Activated naive CD8-positive, alpha-beta T cell (primary cell): Measurements from ENCODE around the gene POLR3B.

ENCODE experiments used
- H3K27ac Mint-ChIP-seq: one replicate; pipeline ENCODE4 v1.8.0; 2021; ENCODE audit warnings: mixed read lengths
- H3K27me3 Mint-ChIP-seq: one replicate; pipeline ENCODE4 v1.8.0; 2021; ENCODE audit warnings: mixed read lengths
- H3K36me3 Mint-ChIP-seq: one replicate; pipeline ENCODE4 v1.8.0; 2021; ENCODE audit warnings: mixed read lengths
- H3K4me1 Mint-ChIP-seq: one replicate; pipeline ENCODE4 v1.8.0; 2021; ENCODE audit warnings: low read depth, mixed read lengths
- H3K4me3 Mint-ChIP-seq: one replicate; pipeline ENCODE4 v1.8.0; 2021; ENCODE audit warnings: mild to moderate bottlenecking, mixed read lengths
- H3K9me3 Mint-ChIP-seq: one replicate; pipeline ENCODE4 v1.8.0; 2021; ENCODE audit warnings: low read depth, mixed read lengths

POLR3B gene

GRCh38 chr12:106495354-106495965, 137.9 kb downstream of the POLR3B start:
- Mint-ChIP-seq H3K27me3 (no peaks in the 10 kb centered on the region), H3K36me3 (peaks cover 16% of the 10 kb centered on the region), H3K4me1 (peaks cover 2% of the 10 kb centered on the region), H3K27ac (no peak overlapping the region), H3K4me3 (no peak overlapping the region), H3K9me3 (no peaks in the 10 kb centered on the region)

- H3K27me3 Mint-ChIP-seq: no peaks in the 10 kb centered on the region
- no peak overlapping the region for H3K4me3 Mint-ChIP-seq
- H3K4me1 Mint-ChIP-seq: peaks cover 2% of the 10 kb centered on the region
- peaks cover 20% of the 10 kb centered on the region for H3K36me3 Mint-ChIP-seq
- H3K9me3 Mint-ChIP-seq: no peaks in the 10 kb centered on the region
- no peak overlapping the region for H3K27ac Mint-ChIP-seq
Observed at GRCh38 chr12:106498056-106498455, 140.5 kb downstream of the POLR3B start.

GRCh38 chr12:106499628-106500027, 142.1 kb downstream of the POLR3B start:
- H3K4me1 Mint-ChIP-seq: peaks cover 2% of the 10 kb centered on the region
- no peaks in the 10 kb centered on the region for H3K9me3 Mint-ChIP-seq
- no peak overlapping the region for H3K4me3 Mint-ChIP-seq
- H3K27ac Mint-ChIP-seq: no peak overlapping the region
- peaks cover 20% of the 10 kb centered on the region for H3K36me3 Mint-ChIP-seq
- H3K27me3 Mint-ChIP-seq: no peaks in the 10 kb centered on the region

GRCh38 chr12:106506691-106507090, 149.1 kb downstream of the POLR3B start:
- H3K27me3 Mint-ChIP-seq: no peaks in the 10 kb centered on the region
- no peak overlapping the region for H3K4me3 Mint-ChIP-seq
- peaks cover 6% of the 10 kb centered on the region for H3K36me3 Mint-ChIP-seq
- H3K27ac Mint-ChIP-seq: no peak overlapping the region
- H3K9me3 Mint-ChIP-seq: no peaks in the 10 kb centered on the region
- H3K4me1 Mint-ChIP-seq: no peaks in the 10 kb centered on the region

GRCh38 chr12:106508966-106509365, 151.4 kb downstream of the POLR3B start:
- no peaks in the 10 kb centered on the region for H3K27me3 Mint-ChIP-seq
- no peak overlapping the region for H3K4me3 Mint-ChIP-seq
- H3K36me3 Mint-ChIP-seq: peaks cover 6% of the 10 kb centered on the region
- H3K4me1 Mint-ChIP-seq: peaks cover 4% of the 10 kb centered on the region
- no peak overlapping the region for H3K27ac Mint-ChIP-seq
- peaks cover 3% of the 10 kb centered on the region for H3K9me3 Mint-ChIP-seq

GRCh38 chr12:106511365-106511764, 153.8 kb downstream of the POLR3B start:
- Mint-ChIP-seq H3K9me3 (peaks cover 3% of the 10 kb centered on the region), H3K4me1 (peaks cover 4% of the 10 kb centered on the region), H3K36me3 (peaks cover 4% of the 10 kb centered on the region), H3K27me3 (no peaks in the 10 kb centered on the region), H3K27ac (no peak overlapping the region), H3K4me3 (no peak overlapping the region)

- H3K4me1 Mint-ChIP-seq: peaks cover 3% of the 10 kb centered on the region
- H3K4me3 Mint-ChIP-seq: no peak overlapping the region
- peaks cover 2% of the 10 kb centered on the region for H3K36me3 Mint-ChIP-seq
- no peak overlapping the region for H3K27ac Mint-ChIP-seq
- peaks cover 3% of the 10 kb centered on the region for H3K9me3 Mint-ChIP-seq
- no peaks in the 10 kb centered on the region for H3K27me3 Mint-ChIP-seq
Observed at GRCh38 chr12:106517314-106517713, 159.8 kb downstream of the POLR3B start.

- Mint-ChIP-seq H3K27ac (no peak overlapping the region), H3K27me3 (no peaks in the 10 kb centered on the region), H3K36me3 (no peaks in the 10 kb centered on the region)
Observed at GRCh38 chr12:106519607-106520021, 162.1 kb downstream of the POLR3B start.

GRCh38 chr12:106521901-106522300, 164.4 kb downstream of the POLR3B start:
- H3K27me3 Mint-ChIP-seq: no peaks in the 10 kb centered on the region
- H3K4me1 Mint-ChIP-seq: no peaks in the 10 kb centered on the region
- no peak overlapping the region for H3K27ac Mint-ChIP-seq
- H3K9me3 Mint-ChIP-seq: no peaks in the 10 kb centered on the region
- H3K4me3 Mint-ChIP-seq: no peak overlapping the region
- no peaks in the 10 kb centered on the region for H3K36me3 Mint-ChIP-seq

More at GRCh38 chr12:106519607-106520021, 162.1 kb downstream of the POLR3B start:
- Mint-ChIP-seq H3K4me3 (no peak overlapping the region), H3K4me1 (no peaks in the 10 kb centered on the region), H3K9me3 (no peaks in the 10 kb centered on the region)

GRCh38 chr12:106522708-106523107, 165.2 kb downstream of the POLR3B start:
- no peaks in the 10 kb centered on the region for H3K4me1 Mint-ChIP-seq
- H3K36me3 Mint-ChIP-seq: no peaks in the 10 kb centered on the region
- H3K4me3 Mint-ChIP-seq: no peak overlapping the region
- no peaks in the 10 kb centered on the region for H3K27me3 Mint-ChIP-seq
- no peak overlapping the region for H3K27ac Mint-ChIP-seq
- no peaks in the 10 kb centered on the region for H3K9me3 Mint-ChIP-seq

GRCh38 chr12:106527356-106527755, 169.8 kb downstream of the POLR3B start:
- no peak overlapping the region for H3K4me3 Mint-ChIP-seq
- no peaks in the 10 kb centered on the region for H3K9me3 Mint-ChIP-seq
- H3K36me3 Mint-ChIP-seq: no peaks in the 10 kb centered on the region
- peaks cover 3% of the 10 kb centered on the region for H3K27me3 Mint-ChIP-seq
- H3K27ac Mint-ChIP-seq: no peak overlapping the region
- H3K4me1 Mint-ChIP-seq: no peaks in the 10 kb centered on the region

GRCh38 chr12:106541201-106541600, 183.7 kb downstream of the POLR3B start:
- peaks cover 9% of the 10 kb centered on the region for H3K9me3 Mint-ChIP-seq

GRCh38 chr12:106551410-106551809, 193.9 kb downstream of the POLR3B start:
- H3K4me1 Mint-ChIP-seq: no peaks in the 10 kb centered on the region
- peaks cover 13% of the 10 kb centered on the region for H3K9me3 Mint-ChIP-seq
- H3K4me3 Mint-ChIP-seq: no peak overlapping the region
- peaks cover 6% of the 10 kb centered on the region for H3K36me3 Mint-ChIP-seq
- peaks cover 6% of the 10 kb centered on the region for H3K27me3 Mint-ChIP-seq
- H3K27ac Mint-ChIP-seq: no peak overlapping the region

More at GRCh38 chr12:106541201-106541600, 183.7 kb downstream of the POLR3B start:
- Mint-ChIP-seq H3K36me3 (peaks cover 14% of the 10 kb centered on the region), H3K27me3 (peaks cover 2% of the 10 kb centered on the region), H3K4me3 (no peak overlapping the region), H3K27ac (no peak overlapping the region), H3K4me1 (no peaks in the 10 kb centered on the region)

GRCh38 chr12:106552228-106552627, 194.7 kb downstream of the POLR3B start:
- Mint-ChIP-seq H3K9me3 (peaks cover 13% of the 10 kb centered on the region), H3K36me3 (peaks cover 6% of the 10 kb centered on the region), H3K27me3 (peaks cover 6% of the 10 kb centered on the region), H3K4me1 (no peaks in the 10 kb centered on the region), H3K27ac (no peak overlapping the region), H3K4me3 (no peak overlapping the region)
